HTR-8/SVneo (cell line): ENCODE measurements around the gene LZTS2.
A peak's percentile ranks its signal among the peaks of the same experiment; 100 is the strongest.

Experiments used
- DNase-seq: peaks from one replicate; pipeline ENCODE4 v3.0.0; 2011; ENCODE audit warnings: low spot score, mixed read lengths; ENCODE audit not compliant: insufficient read length
- FAIRE-seq: peaks from 2 replicates; lab custom pipeline; 2011; peaks lifted over from hg19 to GRCh38; lab: Jason Lieb, UNC

LZTS2 gene

GRCh38 chr10:100978121-100978900, 21.3 kb upstream of the LZTS2 start:
- DNase-seq (no peak), FAIRE-seq (no peak)

- FAIRE-seq = no peak
Measured at GRCh38 chr10:100978901-100979195, 20.8 kb upstream of the LZTS2 start.

GRCh38 chr10:100979791-100980272, 19.8 kb upstream of the LZTS2 start:
- FAIRE-seq (no peak), DNase-seq (no peak)

More at GRCh38 chr10:100978901-100979195, 20.8 kb upstream of the LZTS2 start:
- no peak for DNase-seq

GRCh38 chr10:100980311-100980710, 19.3 kb upstream of the LZTS2 start:
- FAIRE-seq = no peak
- no peak for DNase-seq

- DNase-seq (no peak), FAIRE-seq (no peak)
Measured at GRCh38 chr10:100980711-100981110, 18.9 kb upstream of the LZTS2 start.

GRCh38 chr10:100981178-100981772, 18.3 kb upstream of the LZTS2 start:
- FAIRE-seq (peak; percentile 31), DNase-seq (no peak)

GRCh38 chr10:100982916-100983830, 16.4 kb upstream of the LZTS2 start:
- FAIRE-seq = no peak

GRCh38 chr10:100983868-100984671, 15.5 kb upstream of the LZTS2 start:
- FAIRE-seq (no peak), DNase-seq (no peak)

More at GRCh38 chr10:100982916-100983830, 16.4 kb upstream of the LZTS2 start:
- DNase-seq = no peak

GRCh38 chr10:100984672-100985177, 14.9 kb upstream of the LZTS2 start:
- no peak for DNase-seq
- FAIRE-seq = no peak

- no peak for FAIRE-seq
Measured at GRCh38 chr10:100985336-100985735, 14.3 kb upstream of the LZTS2 start.

GRCh38 chr10:100986623-100986951, 13.0 kb upstream of the LZTS2 start:
- no peak for FAIRE-seq

More at GRCh38 chr10:100985336-100985735, 14.3 kb upstream of the LZTS2 start:
- DNase-seq = no peak

GRCh38 chr10:100986952-100987684, 12.5 kb upstream of the LZTS2 start, which contains the start of the genes MRPL43 and TWNK:
Gene MRPL43, minus strand, starts transcription at chr10:100987497. Its CDS starts 54 bp downstream, at chr10:100987443.
Gene TWNK, plus strand, starts transcription at chr10:100987543. Its CDS starts 668 bp downstream, at chr10:100988211.
- FAIRE-seq (peak; percentile 96), DNase-seq (peak; percentile 89)

More at GRCh38 chr10:100986623-100986951, 13.0 kb upstream of the LZTS2 start:
- DNase-seq = no peak

- FAIRE-seq (no peak), DNase-seq (no peak)
Measured at GRCh38 chr10:100987685-100988049, 11.9 kb upstream of the LZTS2 start.

GRCh38 chr10:100988166-100988565, 11.4 kb upstream of the LZTS2 start:
- no peak for FAIRE-seq
- DNase-seq = no peak

- no peak for DNase-seq
- no peak for FAIRE-seq
Measured at GRCh38 chr10:100989088-100989487, 10.5 kb upstream of the LZTS2 start.

GRCh38 chr10:100993986-100994708, 5.5 kb upstream of the LZTS2 start:
- no peak for FAIRE-seq
- no peak for DNase-seq

- FAIRE-seq (no peak), DNase-seq (no peak)
Measured at GRCh38 chr10:100995181-100995580, 4.4 kb upstream of the LZTS2 start.

GRCh38 chr10:100996678-100997359, 2.8 kb upstream of the LZTS2 start:
- FAIRE-seq (no peak), DNase-seq (no peak)
